GM12892 (cell line): ENCODE measurements around the gene CCDC148.

Experiments
- POLR2A ChIP-seq: IDR thresholded peaks from 2 replicates; pipeline ENCODE4 v1.6.1; 2011; ENCODE audit warnings: low read depth, low read length, control low read depth
- POLR2AphosphoS5 ChIP-seq: IDR thresholded peaks from 2 replicates; pipeline ENCODE4 v1.6.1; 2011; ENCODE audit warnings: low read depth, low read length, control low read depth
- TAF1 ChIP-seq: IDR thresholded peaks from 2 replicates; pipeline ENCODE4 v1.6.1; 2011; ENCODE audit warnings: low read depth, mild to moderate bottlenecking, control low read depth, low read length, borderline replicate concordance

DNA sequence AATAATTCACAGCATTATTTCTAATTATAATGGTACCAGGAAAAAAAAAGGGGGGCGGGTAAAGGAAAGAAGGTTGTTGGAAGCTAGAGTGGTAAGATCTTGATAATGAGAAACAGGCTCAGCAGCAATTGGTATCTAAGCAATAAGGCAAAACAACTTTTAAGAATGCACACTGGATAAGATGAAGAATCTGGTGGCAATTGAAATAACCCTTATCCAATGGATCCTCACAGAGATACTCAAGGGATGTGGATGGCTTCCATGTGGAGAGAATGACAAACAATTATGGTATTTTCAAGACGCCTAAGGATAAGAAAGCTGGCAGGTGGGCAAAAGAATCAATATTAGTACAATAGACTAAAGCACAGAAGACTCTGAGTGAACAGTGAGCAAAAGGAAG, 201.3 kb downstream of the CCDC148 start:
- TF ChIP-seq POLR2AphosphoS5 (no peak), POLR2A (no peak), TAF1 (no peak)
